Gastrocnemius medialis (tissue), 4 donors: Measurements from ENCODE around the gene MSH3. TPM values are rescaled to one million over a fixed set of nuclear protein-coding genes. Genes with fewer than 3 reads are reported as not detected.
"Not testable (repeated sequence)": the region's sequence is repeated elsewhere in the genome, so short reads cannot be mapped to it uniquely, and the experiment has no call there.

ENCODE experiments used
- ATAC-seq, 2 donors: fragments of 150-250 bp; one replicate each; pipeline ENCODE4 v1.9.1; 2016
- DNase-seq, 2 donors: peaks; one replicate each; pipeline ENCODE4 v3.0.0-alpha.2; 2019
- H3K27ac ChIP-seq, 4 donors: fragments of 200-600 bp; sonication (generic); 1 replicate in 1 of 4; 2 replicates in 3 of 4; pipeline ENCODE4 v1.5.1; 2016 to 2018; ENCODE audit warnings: mild to moderate bottlenecking in 2 of 4, moderate library complexity in 1 of 4
- H3K27me3 ChIP-seq, 3 donors: fragments of 200-600 bp; sonication (generic) in 2 of 3; 1 replicate in 1 of 3; 2 replicates in 2 of 3; pipeline versions ENCODE4 v1.5.1 to v1.6.0; 2016 to 2019; ENCODE audit warnings: mild to moderate bottlenecking in 1 of 3, moderate library complexity in 1 of 3
- H3K36me3 ChIP-seq, 2 donors: fragments of 200-600 bp; sonication (generic) in 1 of 2; one replicate each; pipeline ENCODE4 v1.5.1; 2017 to 2018
- H3K4me1 ChIP-seq, 2 donors: fragments of 200-600 bp; sonication (generic) in 1 of 2; one replicate each; pipeline ENCODE4 v1.5.1; 2016 to 2017; ENCODE audit warnings: mild to moderate bottlenecking in 2 of 2
- H3K4me3 ChIP-seq, 4 donors: fragments of 200-600 bp; sonication (generic) in 3 of 4; 1 replicate in 1 of 4; 2 replicates in 3 of 4; pipeline ENCODE4 v1.5.1; 2016 to 2019; ENCODE audit warnings: mild to moderate bottlenecking in 2 of 4
- H3K9me3 ChIP-seq, 3 donors: fragments of 200-600 bp; sonication (generic) in 2 of 3; 1 replicate in 1 of 3; 2 replicates in 2 of 3; pipeline ENCODE4 v1.5.1; 2016 to 2019
- CTCF ChIP-seq, 5 experiments: fragments of 450-650 bp in 3 of 5; fragments of 200-600 bp in 2 of 5; sonication (generic) in 2 of 5; IDR thresholded peaks in 4 of 5; conservative IDR thresholded peaks in 1 of 5; 1 replicate in 4 of 5; 2 replicates in 1 of 5; pipeline ENCODE4 v1.5.1; 2016 to 2019; ENCODE audit warnings: antibody characterized with exemption in 5 of 5, mild to moderate bottlenecking in 3 of 5, moderate library complexity in 3 of 5
- POLR2A ChIP-seq, 2 donors: fragments of 450-650 bp; IDR thresholded peaks; one replicate each; pipeline ENCODE4 v1.6.1; 2017; ENCODE audit warnings: antibody characterized with exemption in 2 of 2, mild to moderate bottlenecking in 2 of 2, moderate library complexity in 2 of 2
- in situ Hi-C, 4 donors: fragments of 200-750 bp; cut with MboI; loops; one replicate each; pipeline versions ENCODE4 v1.15.0 to v1.8.0; 2017; ENCODE audit warnings: low sequenced_read_pairs in 4 of 4
- intact Hi-C: fragments of 100-400 bp; cut with DNase I; formaldehyde crosslinking; loops from one replicate; pipeline ENCODE4 v1.15.1; 2023; ENCODE audit warnings: low total_unique reads
- total RNA-seq, 4 donors: library from RNA; depleted of rRNA; stranded (reverse); fragments of >200 nt; gene quantifications; one replicate each; pipeline versions ENCODE4 v1.1.0 to v1.2.3, GENCODE V29; 2016

The MSH3 gene
- total RNA-seq, 4 donors from 2014 or later = 5.8 to 10.4 (median 7.2) TPM

GRCh38 chr5:80736730-80737129, 82.3 kb downstream of the MSH3 start:
- H3K4me1 ChIP-seq = no peaks in the 10 kb centered on the region
- in situ Hi-C loops (no loop called here), intact Hi-C loops (no loop called here)
- ATAC-seq (no peak), DNase-seq (no peak)
- TF ChIP-seq CTCF (IDR thresholded peaks at IDR 0.05 in 4 of 5, conservative IDR thresholded peaks at IDR 0.05 in 1 of 5) (no peak), POLR2A (IDR thresholded peaks at IDR 0.05) (no peak)
- H3K9me3 ChIP-seq = no peaks in the 10 kb centered on the region
- no peaks in the 10 kb centered on the region for H3K36me3 ChIP-seq
- no peak overlapping the region for H3K27ac ChIP-seq
- no peaks in the 10 kb centered on the region for H3K27me3 ChIP-seq
- H3K4me3 ChIP-seq = no peak overlapping the region

GRCh38 chr5:80738466-80738865, 84.0 kb downstream of the MSH3 start:
- DNase-seq (no peak), ATAC-seq (no peak)
- H3K4me3 ChIP-seq = no peak overlapping the region
- no peaks in the 10 kb centered on the region for H3K27me3 ChIP-seq
- no peaks in the 10 kb centered on the region for H3K9me3 ChIP-seq
- no peak overlapping the region for H3K27ac ChIP-seq
- TF ChIP-seq POLR2A (IDR thresholded peaks at IDR 0.05) = no peak
- no peak for TF ChIP-seq CTCF (IDR thresholded peaks at IDR 0.05 in 4 of 5, conservative IDR thresholded peaks at IDR 0.05 in 1 of 5)
- H3K4me1 ChIP-seq = no peaks in the 10 kb centered on the region
- in situ Hi-C loops (no loop called here), intact Hi-C loops (no loop called here)
- H3K36me3 ChIP-seq = no peaks in the 10 kb centered on the region

- Histone ChIP-seq H3K27me3 (no peaks in the 10 kb centered on the region), H3K27ac (no peak overlapping the region), H3K9me3 (no peaks in the 10 kb centered on the region), H3K4me3 (no peak overlapping the region), H3K4me1 (no peaks in the 10 kb centered on the region), H3K36me3 (no peaks in the 10 kb centered on the region)
- no peak for ATAC-seq
- no peak for DNase-seq
- intact Hi-C loops = no loop called here
- TF ChIP-seq CTCF (IDR thresholded peaks at IDR 0.05 in 4 of 5, conservative IDR thresholded peaks at IDR 0.05 in 1 of 5) = no peak
- no peak for TF ChIP-seq POLR2A (IDR thresholded peaks at IDR 0.05)
- in situ Hi-C loops = no loop called here
Observed at GRCh38 chr5:80739057-80739456, 84.6 kb downstream of the MSH3 start.

- TF ChIP-seq POLR2A (IDR thresholded peaks at IDR 0.05) = no peak
- TF ChIP-seq CTCF (IDR thresholded peaks at IDR 0.05 in 4 of 5, conservative IDR thresholded peaks at IDR 0.05 in 1 of 5) = no peak
- in situ Hi-C loops = no loop called here
- ATAC-seq = no peak
Observed at GRCh38 chr5:80739496-80739895, 85.0 kb downstream of the MSH3 start.

GRCh38 chr5:80739898-80740297, 85.4 kb downstream of the MSH3 start:
- ATAC-seq (no peak), DNase-seq (no peak)
- Histone ChIP-seq H3K4me1 (no peaks in the 10 kb centered on the region), H3K4me3 (no peak overlapping the region), H3K36me3 (peaks cover under 1 to 5% of the 10 kb centered on the region in 2 donors), H3K27me3 (no peaks in the 10 kb centered on the region), H3K27ac (no peak overlapping the region), H3K9me3 (no peaks in the 10 kb centered on the region)
- intact Hi-C loops (no loop called here), in situ Hi-C loops (no loop called here)
- no peak for TF ChIP-seq POLR2A (IDR thresholded peaks at IDR 0.05)
- no peak for TF ChIP-seq CTCF (IDR thresholded peaks at IDR 0.05 in 4 of 5, conservative IDR thresholded peaks at IDR 0.05 in 1 of 5)

More at GRCh38 chr5:80739496-80739895, 85.0 kb downstream of the MSH3 start:
- intact Hi-C loops = no loop called here
- Histone ChIP-seq H3K4me1 (no peaks in the 10 kb centered on the region), H3K9me3 (no peaks in the 10 kb centered on the region), H3K36me3 (peaks cover 0 to under 1% of the 10 kb centered on the region in 2 donors), H3K27me3 (no peaks in the 10 kb centered on the region), H3K4me3 (no peak overlapping the region), H3K27ac (no peak overlapping the region)
- DNase-seq = no peak

GRCh38 chr5:80740488-80740887, 86.0 kb downstream of the MSH3 start:
- intact Hi-C loops, H3K9me3 ChIP-seq, DNase-seq, H3K4me3 ChIP-seq, in situ Hi-C loops, H3K4me1 ChIP-seq, H3K27ac ChIP-seq, ATAC-seq, H3K27me3 ChIP-seq: not testable (repeated sequence)
- H3K36me3 ChIP-seq = peaks cover 2 to 11% of the 10 kb centered on the region in 2 donors
